Kidney capillary endothelial cell (primary cell): ENCODE measurements around the gene PLCH1.

Source experiments
- DNase-seq: peaks from one replicate; pipeline ENCODE4 v3.0.0-alpha.2; 2018; ENCODE audit warnings: low spot score

PLCH1 gene

GRCh38 chr3:155607761-155608160, 137.1 kb downstream of the PLCH1 start:
- DNase-seq, result no peak

- DNase-seq, result no peak
These were observed 139.3 kb downstream of the PLCH1 start for GRCh38 chr3:155605571-155605970.

- no peak for DNase-seq
These were observed 139.9 kb downstream of the PLCH1 start for GRCh38 chr3:155604967-155605366.

GRCh38 chr3:155604126-155604525, 140.7 kb downstream of the PLCH1 start:
- DNase-seq, result no peak

GRCh38 chr3:155603302-155603701, 141.6 kb downstream of the PLCH1 start:
- DNase-seq, result no peak

GRCh38 chr3:155602307-155602706, 142.6 kb downstream of the PLCH1 start:
- DNase-seq, result no peak

- no peak for DNase-seq
These were observed 146.2 kb downstream of the PLCH1 start for GRCh38 chr3:155598671-155599070.

- DNase-seq, result no peak
These were observed 148.3 kb downstream of the PLCH1 start for GRCh38 chr3:155596615-155597014.

GRCh38 chr3:155595371-155595770, 149.5 kb downstream of the PLCH1 start:
- DNase-seq, result no peak

- DNase-seq, result no peak
These were observed 150.2 kb downstream of the PLCH1 start for GRCh38 chr3:155594526-155595187.

- DNase-seq, result no peak
These were observed 157.3 kb downstream of the PLCH1 start for GRCh38 chr3:155587581-155587980.

- DNase-seq, result no peak
These were observed 159.5 kb downstream of the PLCH1 start for GRCh38 chr3:155585384-155585783.

- no peak for DNase-seq
These were observed 163.3 kb downstream of the PLCH1 start for GRCh38 chr3:155581579-155581978.

- DNase-seq, result no peak
These were observed 172.8 kb downstream of the PLCH1 start for GRCh38 chr3:155572085-155572484.

- no peak for DNase-seq
These were observed 176.6 kb downstream of the PLCH1 start for GRCh38 chr3:155568295-155568694.

- no peak for DNase-seq
These were observed 184.3 kb downstream of the PLCH1 start for GRCh38 chr3:155560594-155560993.

GRCh38 chr3:155560135-155560534, 184.7 kb downstream of the PLCH1 start:
- no peak for DNase-seq

GRCh38 chr3:155556531-155556930, 188.3 kb downstream of the PLCH1 start:
- no peak for DNase-seq

GRCh38 chr3:155555479-155556060, 189.3 kb downstream of the PLCH1 start:
- DNase-seq, result no peak

GRCh38 chr3:155554777-155555451, 190.0 kb downstream of the PLCH1 start:
- no peak for DNase-seq

GRCh38 chr3:155553780-155554179, 191.1 kb downstream of the PLCH1 start:
- no peak for DNase-seq

- DNase-seq, result no peak
These were observed 191.5 kb downstream of the PLCH1 start for GRCh38 chr3:155553326-155553725.

GRCh38 chr3:155550391-155550790, 194.5 kb downstream of the PLCH1 start:
- DNase-seq, result no peak

- no peak for DNase-seq
These were observed 195.8 kb downstream of the PLCH1 start for GRCh38 chr3:155549087-155549486.
